ENCODE results near the gene CCDC142. TPM values are rescaled to one million over a fixed set of nuclear protein-coding genes. Genes with fewer than 3 reads are reported as not detected.

Gene CCDC142
- polyA plus RNA-seq, 1 of the 3 experiments (the other 2 are of a cell fraction): 8.7 TPM

DNA sequence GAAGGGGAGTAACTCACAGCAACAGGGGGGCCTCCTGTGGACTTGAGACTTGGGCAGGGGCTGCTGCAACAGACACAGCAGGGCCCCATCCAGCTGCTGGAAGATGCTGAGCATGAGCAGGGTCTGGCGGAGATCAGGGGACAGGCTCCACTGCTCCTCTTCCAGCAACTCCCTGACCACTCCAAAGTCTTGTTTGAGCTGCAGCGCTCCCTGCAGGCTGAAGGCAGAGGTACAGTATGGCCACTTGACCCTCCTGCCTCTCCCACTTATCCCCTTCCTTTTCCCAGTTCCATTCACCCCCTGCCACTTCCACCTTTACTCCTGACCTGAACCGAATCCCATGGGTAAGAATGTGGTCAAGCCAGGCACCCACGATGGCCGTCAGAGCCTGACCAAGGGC lies 7.9 kb downstream of the CCDC142 start:
- POLR2A ChIA-PET: interaction anchor here (6.9 kb wide), 1 partner anchor 15 kb away, joined by 60 read pairs; the partner anchor contains the start of gene WBP1

DNA sequence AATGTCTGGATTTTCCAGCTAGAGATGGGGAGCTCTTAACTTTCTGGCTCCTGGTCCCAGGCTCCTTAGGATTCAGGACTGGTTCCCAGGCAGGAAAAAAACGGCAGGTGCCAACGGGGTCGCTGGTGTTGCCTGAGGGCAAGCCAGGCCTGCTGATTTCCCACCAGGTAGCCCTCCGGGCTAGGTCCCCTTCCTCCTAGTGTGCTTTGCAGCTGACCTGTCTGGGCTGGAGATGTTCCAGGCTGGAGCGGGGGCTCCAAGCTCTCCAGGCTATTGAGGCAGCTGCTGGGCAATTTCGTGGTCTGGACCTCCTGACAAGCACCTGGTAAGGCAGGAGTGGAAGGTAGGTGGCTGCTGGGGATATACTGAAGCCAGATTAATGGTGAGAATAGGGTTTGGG lies 8.3 kb downstream of the CCDC142 start:
- Histone ChIP-seq H3K4me2 (no peak overlapping the region), H3K9me3 (no peaks in the 10 kb centered on the region), H4K20me1 (ENCODE audit: insufficient read depth) (no peaks in the 10 kb centered on the region), H3K36me3 (replicated peaks in 1 of 2; ENCODE audit: control insufficient read depth in 1 of 2, insufficient read depth in 2 of 2, low read length in 1 of 2) (peaks cover 22 to 32% of the 10 kb centered on the region in 2 experiments), H2AFZ (ENCODE audit: low read depth) (no peak overlapping the region), H3K79me2 (ENCODE audit: insufficient read depth) (peaks cover 26% of the 10 kb centered on the region), H3K27ac (ENCODE audit: low read depth in 2 of 2, low read length in 1 of 2) (no peak overlapping the region), H3K4me1 (ENCODE audit: control insufficient read depth in 1 of 2, insufficient read depth in 2 of 2, low read depth in 1 of 2, low read length in 1 of 2) (peaks cover 6 to 7% of the 10 kb centered on the region in 2 experiments; a peak in 2 of 4 replicates), H3K9me2 (no peaks in the 10 kb centered on the region), H3K4me3 (ENCODE audit: low read depth in 2 of 2, low read length in 1 of 2) (no peak overlapping the region), H3K27me3 (ENCODE audit: insufficient read depth) (no peaks in the 10 kb centered on the region), H3F3A (replicated peaks; ENCODE audit: insufficient read depth) (peaks cover 33% of the 10 kb centered on the region), H3K9ac (no peak overlapping the region)
- POLR2A ChIA-PET: interaction anchor here (0.6 to 6.9 kb wide), 3 partner anchors 14 to 113 kb away, joined by 4 to 60 read pairs (median 6); partner anchors contain the start of genes PCGF1 and WBP1
- CTCF ChIA-PET: interaction anchor here (0.8 to 3.9 kb wide), 6 partner anchors 9 to 139 kb away, joined by 3 to 28 read pairs (median 4); partner anchors contain the start of gene TLX2
- no peak for DNase-seq
- WGBS (ENCODE audit: low lambda C conversion rate): 97% methylated on average over 5 of the region's 6 CpGs
- TF ChIP-seq, protein P1, sequence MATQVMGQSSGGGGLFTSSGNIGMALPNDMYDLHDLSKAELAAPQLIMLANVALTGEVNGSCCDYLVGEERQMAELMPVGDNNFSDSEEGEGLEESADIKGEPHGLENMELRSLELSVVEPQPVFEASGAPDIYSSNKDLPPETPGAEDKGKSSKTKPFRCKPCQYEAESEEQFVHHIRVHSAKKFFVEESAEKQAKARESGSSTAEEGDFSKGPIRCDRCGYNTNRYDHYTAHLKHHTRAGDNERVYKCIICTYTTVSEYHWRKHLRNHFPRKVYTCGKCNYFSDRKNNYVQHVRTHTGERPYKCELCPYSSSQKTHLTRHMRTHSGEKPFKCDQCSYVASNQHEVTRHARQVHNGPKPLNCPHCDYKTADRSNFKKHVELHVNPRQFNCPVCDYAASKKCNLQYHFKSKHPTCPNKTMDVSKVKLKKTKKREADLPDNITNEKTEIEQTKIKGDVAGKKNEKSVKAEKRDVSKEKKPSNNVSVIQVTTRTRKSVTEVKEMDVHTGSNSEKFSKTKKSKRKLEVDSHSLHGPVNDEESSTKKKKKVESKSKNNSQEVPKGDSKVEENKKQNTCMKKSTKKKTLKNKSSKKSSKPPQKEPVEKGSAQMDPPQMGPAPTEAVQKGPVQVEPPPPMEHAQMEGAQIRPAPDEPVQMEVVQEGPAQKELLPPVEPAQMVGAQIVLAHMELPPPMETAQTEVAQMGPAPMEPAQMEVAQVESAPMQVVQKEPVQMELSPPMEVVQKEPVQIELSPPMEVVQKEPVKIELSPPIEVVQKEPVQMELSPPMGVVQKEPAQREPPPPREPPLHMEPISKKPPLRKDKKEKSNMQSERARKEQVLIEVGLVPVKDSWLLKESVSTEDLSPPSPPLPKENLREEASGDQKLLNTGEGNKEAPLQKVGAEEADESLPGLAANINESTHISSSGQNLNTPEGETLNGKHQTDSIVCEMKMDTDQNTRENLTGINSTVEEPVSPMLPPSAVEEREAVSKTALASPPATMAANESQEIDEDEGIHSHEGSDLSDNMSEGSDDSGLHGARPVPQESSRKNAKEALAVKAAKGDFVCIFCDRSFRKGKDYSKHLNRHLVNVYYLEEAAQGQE (IDR thresholded peaks at IDR 0.05; ENCODE audit: low read depth, low read length): no peak
- TF ChIP-seq, protein P2, sequence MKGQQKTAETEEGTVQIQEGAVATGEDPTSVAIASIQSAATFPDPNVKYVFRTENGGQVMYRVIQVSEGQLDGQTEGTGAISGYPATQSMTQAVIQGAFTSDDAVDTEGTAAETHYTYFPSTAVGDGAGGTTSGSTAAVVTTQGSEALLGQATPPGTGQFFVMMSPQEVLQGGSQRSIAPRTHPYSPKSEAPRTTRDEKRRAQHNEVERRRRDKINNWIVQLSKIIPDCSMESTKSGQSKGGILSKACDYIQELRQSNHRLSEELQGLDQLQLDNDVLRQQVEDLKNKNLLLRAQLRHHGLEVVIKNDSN (IDR thresholded peaks at IDR 0.05; ENCODE audit: borderline replicate concordance, low read depth): no peak
- no peak for TF ChIP-seq NRF1 (IDR thresholded peaks at IDR 0.05; ENCODE audit: low read depth, low read length)
- TF ChIP-seq CHD2 (IDR thresholded peaks at IDR 0.05; ENCODE audit: low read length, partially characterized antibody): no peak
- TF ChIP-seq FOXJ3 (CRISPR knock-in tag; IDR thresholded peaks at IDR 0.05): no peak
- TF ChIP-seq, protein P3, sequence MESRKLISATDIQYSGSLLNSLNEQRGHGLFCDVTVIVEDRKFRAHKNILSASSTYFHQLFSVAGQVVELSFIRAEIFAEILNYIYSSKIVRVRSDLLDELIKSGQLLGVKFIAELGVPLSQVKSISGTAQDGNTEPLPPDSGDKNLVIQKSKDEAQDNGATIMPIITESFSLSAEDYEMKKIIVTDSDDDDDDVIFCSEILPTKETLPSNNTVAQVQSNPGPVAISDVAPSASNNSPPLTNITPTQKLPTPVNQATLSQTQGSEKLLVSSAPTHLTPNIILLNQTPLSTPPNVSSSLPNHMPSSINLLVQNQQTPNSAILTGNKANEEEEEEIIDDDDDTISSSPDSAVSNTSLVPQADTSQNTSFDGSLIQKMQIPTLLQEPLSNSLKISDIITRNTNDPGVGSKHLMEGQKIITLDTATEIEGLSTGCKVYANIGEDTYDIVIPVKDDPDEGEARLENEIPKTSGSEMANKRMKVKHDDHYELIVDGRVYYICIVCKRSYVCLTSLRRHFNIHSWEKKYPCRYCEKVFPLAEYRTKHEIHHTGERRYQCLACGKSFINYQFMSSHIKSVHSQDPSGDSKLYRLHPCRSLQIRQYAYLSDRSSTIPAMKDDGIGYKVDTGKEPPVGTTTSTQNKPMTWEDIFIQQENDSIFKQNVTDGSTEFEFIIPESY (IDR thresholded peaks at IDR 0.05; ENCODE audit: borderline replicate concordance, low read depth): no peak
- TF ChIP-seq TAF1 (IDR thresholded peaks at IDR 0.05; ENCODE audit: borderline replicate concordance, low read depth, low read length): no peak
- TF ChIP-seq FOXM1 (IDR thresholded peaks at IDR 0.05; ENCODE audit: low read depth): no peak

More for the DNA sequence above, 7.9 kb downstream of the CCDC142 start:
- peaks cover 6 to 7% of the 10 kb centered on the region in 2 experiments; a peak in 2 of 4 replicates for H3K4me1 ChIP-seq (ENCODE audit: control insufficient read depth in 1 of 2, insufficient read depth in 2 of 2, low read depth in 1 of 2, low read length in 1 of 2)
- 95% methylated on average over 5 of the region's 5 CpGs for WGBS (ENCODE audit: low lambda C conversion rate)
- H3F3A ChIP-seq (replicated peaks; ENCODE audit: insufficient read depth): peaks cover 35% of the 10 kb centered on the region
- no peak overlapping the region for H3K27ac ChIP-seq (ENCODE audit: low read depth in 2 of 2, low read length in 1 of 2)
- TF ChIP-seq RAD21 (IDR thresholded peaks at IDR 0.05; ENCODE audit: low read length) (peak; percentile 15; the same call in 1 of the 2 replicates), MEF2A (IDR thresholded peaks at IDR 0.05; ENCODE audit: borderline replicate concordance, low read depth) (no peak)
- TF ChIP-seq, protein P4, sequence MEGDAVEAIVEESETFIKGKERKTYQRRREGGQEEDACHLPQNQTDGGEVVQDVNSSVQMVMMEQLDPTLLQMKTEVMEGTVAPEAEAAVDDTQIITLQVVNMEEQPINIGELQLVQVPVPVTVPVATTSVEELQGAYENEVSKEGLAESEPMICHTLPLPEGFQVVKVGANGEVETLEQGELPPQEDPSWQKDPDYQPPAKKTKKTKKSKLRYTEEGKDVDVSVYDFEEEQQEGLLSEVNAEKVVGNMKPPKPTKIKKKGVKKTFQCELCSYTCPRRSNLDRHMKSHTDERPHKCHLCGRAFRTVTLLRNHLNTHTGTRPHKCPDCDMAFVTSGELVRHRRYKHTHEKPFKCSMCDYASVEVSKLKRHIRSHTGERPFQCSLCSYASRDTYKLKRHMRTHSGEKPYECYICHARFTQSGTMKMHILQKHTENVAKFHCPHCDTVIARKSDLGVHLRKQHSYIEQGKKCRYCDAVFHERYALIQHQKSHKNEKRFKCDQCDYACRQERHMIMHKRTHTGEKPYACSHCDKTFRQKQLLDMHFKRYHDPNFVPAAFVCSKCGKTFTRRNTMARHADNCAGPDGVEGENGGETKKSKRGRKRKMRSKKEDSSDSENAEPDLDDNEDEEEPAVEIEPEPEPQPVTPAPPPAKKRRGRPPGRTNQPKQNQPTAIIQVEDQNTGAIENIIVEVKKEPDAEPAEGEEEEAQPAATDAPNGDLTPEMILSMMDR (IDR thresholded peaks at IDR 0.05): peak; percentile 45
- peak; percentile 37 for DNase-seq
- H3K4me3 ChIP-seq (ENCODE audit: low read depth in 2 of 2, low read length in 1 of 2): no peak overlapping the region
- CTCF ChIA-PET: interaction anchor here (0.7 to 3.9 kb wide), 8 partner anchors 9 to 216 kb away, joined by 3 to 28 read pairs (median 4); partner anchors contain the start of gene TLX2
- peaks cover 24 to 37% of the 10 kb centered on the region in 2 experiments for H3K36me3 ChIP-seq (replicated peaks in 1 of 2; ENCODE audit: control insufficient read depth in 1 of 2, insufficient read depth in 2 of 2, low read length in 1 of 2)
- H3K27me3 ChIP-seq (ENCODE audit: insufficient read depth): no peaks in the 10 kb centered on the region
- no peak overlapping the region for H2AFZ ChIP-seq (ENCODE audit: low read depth)
- no peaks in the 10 kb centered on the region for H4K20me1 ChIP-seq (ENCODE audit: insufficient read depth)
- no peak overlapping the region for H3K4me2 ChIP-seq
- H3K9ac ChIP-seq: no peak overlapping the region
- H3K79me2 ChIP-seq (ENCODE audit: insufficient read depth): peaks cover 30% of the 10 kb centered on the region
- H3K9me2 ChIP-seq: no peaks in the 10 kb centered on the region
- H3K9me3 ChIP-seq: no peaks in the 10 kb centered on the region

All from SK-N-SH (cell line).